ENCODE data around the gene OGFR.

OGFR gene

DNA sequence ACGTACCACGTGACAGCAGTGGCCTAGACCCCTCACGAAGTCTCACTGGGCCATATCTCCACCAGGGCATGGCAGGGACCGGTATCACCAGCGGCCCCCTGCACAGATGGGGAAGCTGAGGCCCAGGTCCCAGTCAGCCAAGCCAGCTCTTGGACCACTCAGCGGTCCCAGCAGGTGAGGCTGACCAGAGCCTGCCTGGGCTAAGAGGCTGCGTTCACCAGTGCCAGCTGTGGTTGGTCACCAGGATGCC is 11.0 kb upstream of the OGFR start:
- H3K4me3 ChIP-seq (ENCODE audit: low read length): no peak overlapping the region
- no peaks in the 10 kb centered on the region for H3K27me3 ChIP-seq (ENCODE audit: control insufficient read depth, insufficient read depth, low read length)
- peaks cover 4% of the 10 kb centered on the region for H3K4me1 ChIP-seq (ENCODE audit: control insufficient read depth, insufficient read depth, low read length)
- H3K9me3 ChIP-seq (ENCODE audit: control insufficient read depth, insufficient read depth, low read length): no peaks in the 10 kb centered on the region
- H3K27ac ChIP-seq (ENCODE audit: low read length): no peak overlapping the region
- no CpG with 5 or more reads among the region's 7 CpGs for whole genome bisulfite sequencing (ENCODE audit: insufficient coverage, insufficient read length)
- DNase-seq (ENCODE audit: low read depth, low spot score): no peak
- H3K36me3 ChIP-seq (ENCODE audit: control insufficient read depth, insufficient read depth, low read length): peaks cover 6% of the 10 kb centered on the region; the same call in 1 of the 2 replicates

GRCh38 chr20:62794007-62794724 is 10.5 kb upstream of the OGFR start:
- H3K4me3 ChIP-seq (ENCODE audit: low read length): peak overlapping the region; percentile 25; the same call in 1 of the 2 replicates
- peaks cover 9% of the 10 kb centered on the region; the same call in 1 of the 2 replicates for H3K36me3 ChIP-seq (ENCODE audit: control insufficient read depth, insufficient read depth, low read length)
- H3K27ac ChIP-seq (ENCODE audit: low read length): no peak overlapping the region
- WGBS (ENCODE audit: insufficient coverage, insufficient read length): no CpG with 5 or more reads among the region's 69 CpGs
- no peaks in the 10 kb centered on the region for H3K27me3 ChIP-seq (ENCODE audit: control insufficient read depth, insufficient read depth, low read length)
- no peaks in the 10 kb centered on the region for H3K9me3 ChIP-seq (ENCODE audit: control insufficient read depth, insufficient read depth, low read length)
- H3K4me1 ChIP-seq (ENCODE audit: control insufficient read depth, insufficient read depth, low read length): peaks cover 4% of the 10 kb centered on the region
- DNase-seq (ENCODE audit: low read depth, low spot score): peak; percentile 80

DNA sequence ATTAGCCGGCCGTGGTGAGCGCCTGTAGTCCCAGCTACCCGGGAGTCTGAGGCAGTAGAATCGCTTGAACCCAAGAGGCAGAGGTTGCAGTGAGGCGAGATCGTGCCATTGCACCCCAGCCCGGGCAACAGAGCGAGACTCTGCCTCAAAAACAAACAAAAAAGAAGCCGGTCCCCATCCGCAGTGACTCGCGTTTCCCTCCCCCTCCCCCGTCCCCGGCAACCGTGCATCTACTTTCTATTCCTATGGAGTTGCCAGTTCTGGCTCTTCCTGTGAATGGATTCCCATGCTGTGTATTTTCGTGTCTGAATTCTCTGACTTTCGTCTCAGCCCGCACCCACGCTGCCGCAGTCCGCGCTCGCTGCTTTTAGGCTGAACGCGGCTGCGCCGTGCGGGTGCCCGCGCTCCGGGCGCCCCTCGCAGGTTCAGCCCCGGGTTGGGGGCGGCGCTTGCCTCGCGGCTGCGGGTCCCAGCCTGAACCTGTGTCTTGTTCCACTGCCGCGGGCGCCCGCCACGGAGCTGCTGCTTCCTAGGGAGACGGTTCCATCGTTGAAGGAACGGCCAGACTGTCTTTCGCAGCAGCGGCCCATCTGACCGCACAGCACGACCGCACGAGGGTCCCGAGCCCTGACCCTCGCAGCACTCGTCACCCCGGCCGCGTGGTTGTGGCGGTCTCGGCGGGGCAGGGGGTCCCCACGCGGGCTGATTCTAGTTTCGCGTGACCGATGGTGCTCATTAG is 9.4 kb upstream of the OGFR start:
- no peak for DNase-seq (ENCODE audit: low read depth, low spot score)
- no peaks in the 10 kb centered on the region for H3K27me3 ChIP-seq (ENCODE audit: control insufficient read depth, insufficient read depth, low read length)
- no peaks in the 10 kb centered on the region for H3K9me3 ChIP-seq (ENCODE audit: control insufficient read depth, insufficient read depth, low read length)
- H3K4me1 ChIP-seq (ENCODE audit: control insufficient read depth, insufficient read depth, low read length): peaks cover 4% of the 10 kb centered on the region
- peaks cover 12% of the 10 kb centered on the region; the same call in 1 of the 2 replicates for H3K36me3 ChIP-seq (ENCODE audit: control insufficient read depth, insufficient read depth, low read length)
- WGBS (ENCODE audit: insufficient coverage, insufficient read length): no CpG with 5 or more reads among the region's 68 CpGs
- peak overlapping the region; percentile 34; the same call in 1 of the 2 replicates for H3K4me3 ChIP-seq (ENCODE audit: low read length)
- no peak overlapping the region for H3K27ac ChIP-seq (ENCODE audit: low read length)

DNA sequence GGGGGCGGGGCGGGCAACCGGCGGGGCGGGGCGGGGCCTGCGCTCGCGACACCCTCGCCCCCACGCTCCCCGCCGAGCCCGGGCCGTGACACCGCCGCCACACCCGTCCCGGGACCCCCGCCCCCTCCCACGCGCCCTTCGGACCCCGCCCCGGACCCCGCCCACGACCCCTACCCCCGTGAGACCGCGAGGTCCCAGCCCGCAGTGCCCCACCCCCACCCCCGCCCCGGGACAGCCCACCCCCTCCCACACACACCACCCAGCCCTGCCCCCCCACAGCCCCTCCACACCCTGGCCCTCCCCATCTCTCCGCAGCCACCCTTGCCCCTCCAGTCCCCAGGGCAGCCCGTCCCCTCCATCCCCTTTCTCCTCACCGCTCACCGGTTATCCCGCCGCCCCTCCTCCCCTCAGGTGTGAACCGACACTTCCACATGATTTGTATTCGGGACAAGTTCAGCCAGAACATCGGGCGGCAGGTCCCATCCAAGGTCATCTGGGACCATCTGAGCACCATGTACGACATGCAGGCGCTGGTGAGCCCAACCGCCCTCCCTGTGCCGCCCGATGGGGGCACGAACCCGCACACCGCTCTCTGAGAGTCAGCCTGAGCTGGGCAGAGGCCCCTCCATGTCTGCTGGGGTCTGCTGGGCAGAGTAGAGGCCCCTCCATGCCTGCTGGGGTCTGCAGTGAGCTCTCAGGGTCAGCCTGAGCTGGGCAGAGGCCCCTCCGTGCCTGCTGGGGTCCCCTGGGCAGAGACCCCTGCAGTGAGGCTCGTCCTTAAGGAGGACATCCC is 7.7 kb upstream of the OGFR start:
- peaks cover 4% of the 10 kb centered on the region for H3K4me1 ChIP-seq (ENCODE audit: control insufficient read depth, insufficient read depth, low read length)
- no peak overlapping the region for H3K27ac ChIP-seq (ENCODE audit: low read length)
- H3K4me3 ChIP-seq (ENCODE audit: low read length): peak overlapping the region; percentile 84
- DNase-seq (ENCODE audit: low read depth, low spot score): no peak
- H3K9me3 ChIP-seq (ENCODE audit: control insufficient read depth, insufficient read depth, low read length): no peaks in the 10 kb centered on the region
- no peaks in the 10 kb centered on the region for H3K27me3 ChIP-seq (ENCODE audit: control insufficient read depth, insufficient read depth, low read length)
- H3K36me3 ChIP-seq (ENCODE audit: control insufficient read depth, insufficient read depth, low read length): peaks cover 17% of the 10 kb centered on the region
- no CpG with 5 or more reads among the region's 53 CpGs for WGBS (ENCODE audit: insufficient coverage, insufficient read length)

DNA sequence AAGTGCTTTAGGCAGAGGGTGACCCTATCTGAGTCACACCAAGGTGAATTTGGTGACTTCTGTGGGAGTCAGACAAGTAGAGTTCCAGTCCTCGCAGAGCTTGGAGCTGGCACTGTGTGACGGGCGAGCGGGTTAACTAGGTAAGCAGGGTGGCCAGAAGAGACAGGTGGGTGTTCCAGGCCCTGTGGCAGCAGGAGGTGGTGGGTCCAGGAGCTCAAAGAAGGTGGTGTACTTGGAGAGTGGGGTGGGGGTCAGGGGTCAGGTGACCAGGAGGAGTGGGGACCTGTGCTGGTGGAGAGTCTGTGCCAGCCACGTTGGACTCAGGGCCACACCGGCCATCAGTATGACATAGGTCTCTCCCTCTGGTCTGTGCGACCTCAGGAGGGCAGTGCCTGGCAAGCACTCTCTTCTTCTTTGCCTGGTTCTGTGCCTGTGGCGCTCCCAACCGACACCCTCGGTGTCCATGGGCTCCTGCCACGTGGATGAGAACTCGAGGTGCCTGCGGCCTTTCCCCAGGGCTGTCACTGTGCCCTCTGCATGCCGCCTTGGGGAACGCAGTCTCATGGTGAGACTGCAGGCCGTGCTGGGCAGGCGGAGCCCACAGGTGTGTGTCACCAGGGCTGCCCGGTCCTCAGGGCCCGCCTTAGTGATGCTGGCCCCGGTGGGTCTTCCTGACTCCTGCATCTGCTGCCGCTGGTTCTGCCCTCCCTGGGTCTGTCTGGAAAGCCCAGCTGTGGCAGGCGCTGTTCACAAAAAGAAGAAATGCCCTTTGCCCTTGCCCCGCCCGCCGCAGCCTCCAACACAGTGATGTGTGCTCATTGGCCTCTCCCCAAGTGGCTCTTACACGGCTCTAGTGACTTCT is 6.7 kb upstream of the OGFR start:
- Histone ChIP-seq H3K4me3 (ENCODE audit: low read length) (no peak overlapping the region), H3K27ac (ENCODE audit: low read length) (no peak overlapping the region), H3K9me3 (ENCODE audit: control insufficient read depth, insufficient read depth, low read length) (no peaks in the 10 kb centered on the region), H3K36me3 (ENCODE audit: control insufficient read depth, insufficient read depth, low read length) (peaks cover 17% of the 10 kb centered on the region), H3K27me3 (ENCODE audit: control insufficient read depth, insufficient read depth, low read length) (no peaks in the 10 kb centered on the region), H3K4me1 (ENCODE audit: control insufficient read depth, insufficient read depth, low read length) (peaks cover 4% of the 10 kb centered on the region)
- DNase-seq (ENCODE audit: low read depth, low spot score): no peak
- WGBS (ENCODE audit: insufficient coverage, insufficient read length): no CpG with 5 or more reads among the region's 26 CpGs

- 0 out of 2 replicates have a peak, but pooled peaks cover under 1% of the 10 kb centered on the region for H3K4me1 ChIP-seq (ENCODE audit: control insufficient read depth, insufficient read depth, low read length)
- no CpG with 5 or more reads among the region's 8 CpGs for WGBS (ENCODE audit: insufficient coverage, insufficient read length)
- H3K27ac ChIP-seq (ENCODE audit: low read length): no peak overlapping the region
Measured at GRCh38 chr20:62799036-62799435, 5.6 kb upstream of the OGFR start.

DNA sequence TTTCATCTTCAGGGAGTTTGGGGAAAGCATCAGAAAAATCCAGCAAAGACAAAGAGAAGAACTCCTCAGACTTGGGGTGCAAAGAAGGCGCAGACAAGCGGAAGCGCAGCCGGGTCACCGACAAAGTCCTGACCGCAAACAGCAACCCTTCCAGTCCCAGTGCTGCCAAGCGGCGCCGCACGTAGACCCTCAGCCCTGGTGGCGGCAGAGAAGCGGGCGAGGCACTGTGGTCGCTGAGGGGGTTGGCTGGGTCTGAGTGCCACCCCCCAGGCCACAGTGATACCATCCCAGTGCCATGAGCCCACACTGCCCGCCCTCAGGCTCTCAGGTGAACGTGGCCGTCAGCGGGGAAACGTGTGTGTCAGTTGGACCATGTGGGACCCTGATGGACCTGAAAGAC is 5.2 kb upstream of the OGFR start:
- H3K27ac ChIP-seq (ENCODE audit: low read length): no peak overlapping the region
- no peaks in the 10 kb centered on the region for H3K9me3 ChIP-seq (ENCODE audit: control insufficient read depth, insufficient read depth, low read length)
- DNase-seq (ENCODE audit: low read depth, low spot score): no peak
- H3K4me3 ChIP-seq (ENCODE audit: low read length): no peak overlapping the region
- no peaks in the 10 kb centered on the region for H3K27me3 ChIP-seq (ENCODE audit: control insufficient read depth, insufficient read depth, low read length)
- peaks cover 17% of the 10 kb centered on the region for H3K36me3 ChIP-seq (ENCODE audit: control insufficient read depth, insufficient read depth, low read length)
- WGBS (ENCODE audit: insufficient coverage, insufficient read length): no CpG with 5 or more reads among the region's 19 CpGs
- 0 out of 2 replicates have a peak, but pooled peaks cover 2% of the 10 kb centered on the region for H3K4me1 ChIP-seq (ENCODE audit: control insufficient read depth, insufficient read depth, low read length)

More at GRCh38 chr20:62799036-62799435, 5.6 kb upstream of the OGFR start:
- H3K27me3 ChIP-seq (ENCODE audit: control insufficient read depth, insufficient read depth, low read length): no peaks in the 10 kb centered on the region
- DNase-seq (ENCODE audit: low read depth, low spot score): no peak
- no peaks in the 10 kb centered on the region for H3K9me3 ChIP-seq (ENCODE audit: control insufficient read depth, insufficient read depth, low read length)
- no peak overlapping the region for H3K4me3 ChIP-seq (ENCODE audit: low read length)
- H3K36me3 ChIP-seq (ENCODE audit: control insufficient read depth, insufficient read depth, low read length): peaks cover 17% of the 10 kb centered on the region

DNA sequence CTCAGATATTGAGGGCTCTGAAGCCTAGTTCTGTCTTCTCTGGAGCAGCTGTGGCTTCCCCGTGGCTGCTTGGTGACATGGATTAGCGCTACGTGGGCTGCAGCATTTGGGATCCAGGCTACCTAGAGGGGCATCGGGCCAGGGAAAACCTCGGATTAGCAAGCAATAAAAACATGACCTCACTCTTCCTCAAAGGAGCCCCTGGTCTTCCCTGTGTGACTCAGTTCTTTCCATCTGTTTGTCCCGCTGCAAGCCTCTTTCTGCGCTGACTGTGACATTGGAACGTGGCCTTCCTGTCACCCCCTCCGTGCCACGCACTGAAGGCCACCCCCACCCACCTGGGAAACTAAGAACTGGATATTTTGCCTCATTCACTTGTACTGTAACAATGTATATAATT is 4.8 kb upstream of the OGFR start:
- Histone ChIP-seq H3K27ac (ENCODE audit: low read length) (no peak overlapping the region), H3K9me3 (ENCODE audit: control insufficient read depth, insufficient read depth, low read length) (no peaks in the 10 kb centered on the region), H3K27me3 (ENCODE audit: control insufficient read depth, insufficient read depth, low read length) (no peaks in the 10 kb centered on the region), H3K36me3 (ENCODE audit: control insufficient read depth, insufficient read depth, low read length) (peaks cover 17% of the 10 kb centered on the region), H3K4me3 (ENCODE audit: low read length) (no peak overlapping the region), H3K4me1 (ENCODE audit: control insufficient read depth, insufficient read depth, low read length) (0 out of 2 replicates have a peak, but pooled peaks cover 2% of the 10 kb centered on the region)
- no CpG with 5 or more reads among the region's 10 CpGs for WGBS (ENCODE audit: insufficient coverage, insufficient read length)
- no peak for DNase-seq (ENCODE audit: low read depth, low spot score)

DNA sequence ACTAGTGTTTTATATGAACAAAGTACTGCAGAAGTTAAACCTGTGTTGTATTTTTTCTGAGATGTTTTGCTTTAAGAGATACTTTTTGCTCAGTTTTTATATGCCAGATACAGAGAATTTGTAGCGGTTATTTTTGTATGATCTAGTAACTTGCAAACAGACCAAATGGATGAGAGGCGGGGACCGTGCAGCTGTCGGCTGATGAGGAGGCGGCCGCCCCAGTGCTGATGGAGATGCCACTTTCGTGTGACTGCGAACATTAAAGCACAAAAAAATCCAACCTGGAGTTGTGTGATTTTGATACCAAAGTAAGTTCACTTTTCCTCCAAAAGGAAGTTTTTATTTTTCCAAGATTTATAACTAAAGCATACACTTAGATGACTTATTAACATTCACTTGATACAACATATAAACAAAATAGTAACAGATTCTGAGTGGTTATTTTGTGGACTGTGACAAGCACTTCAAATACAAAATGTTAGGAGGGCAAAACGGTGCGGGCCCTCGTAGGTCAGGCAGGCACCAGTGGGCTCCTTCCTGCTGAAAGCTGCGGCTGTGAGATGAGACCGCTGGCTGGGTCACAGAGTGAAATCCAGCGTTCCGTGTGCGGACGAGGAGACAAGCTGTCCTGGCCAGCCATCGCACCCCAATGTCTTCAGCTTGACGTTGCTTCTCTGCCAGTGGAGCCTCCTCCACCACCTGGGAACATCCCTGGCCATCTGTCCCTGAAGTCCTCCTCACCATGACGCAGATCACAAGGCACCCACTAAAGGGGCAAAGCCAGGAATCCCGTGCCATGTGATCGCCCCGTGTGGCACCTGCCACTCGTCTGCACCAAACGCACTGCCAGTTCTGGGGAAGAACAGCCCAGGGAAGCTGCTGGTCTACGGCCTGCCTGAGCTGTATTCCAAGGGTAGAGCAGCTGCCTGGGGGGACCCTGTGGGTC is 4.0 kb upstream of the OGFR start:
- DNase-seq (ENCODE audit: low read depth, low spot score): no peak
- no peaks in the 10 kb centered on the region for H3K9me3 ChIP-seq (ENCODE audit: control insufficient read depth, insufficient read depth, low read length)
- no CpG with 5 or more reads among the region's 26 CpGs for WGBS (ENCODE audit: insufficient coverage, insufficient read length)
- no peak overlapping the region for H3K4me3 ChIP-seq (ENCODE audit: low read length)
- no peaks in the 10 kb centered on the region for H3K27me3 ChIP-seq (ENCODE audit: control insufficient read depth, insufficient read depth, low read length)
- peaks cover 17% of the 10 kb centered on the region for H3K36me3 ChIP-seq (ENCODE audit: control insufficient read depth, insufficient read depth, low read length)
- H3K27ac ChIP-seq (ENCODE audit: low read length): no peak overlapping the region
- H3K4me1 ChIP-seq (ENCODE audit: control insufficient read depth, insufficient read depth, low read length): peaks cover 2% of the 10 kb centered on the region; the same call in 1 of the 2 replicates
